SK-N-SH (cell line): ENCODE results near the gene NAALADL2. TPM values are rescaled to one million over a fixed set of nuclear protein-coding genes. Genes with fewer than 3 reads are reported as not detected.

Source experiments
- CTCF ChIA-PET: fragments of 300-600, 350-600 bp; formaldehyde crosslinking; extraction: SDS; loops from one replicate; lab custom pipeline; 2021; lab: Yijun Ruan, JAX
- POLR2A ChIA-PET: fragments of 350-600 bp; sonication (Branson Sonifier 250); formaldehyde crosslinking; extraction: SDS; loops from one replicate; lab custom pipeline; 2020; ENCODE audit warnings: antibody characterized with exemption, inconsistent platforms; lab: Yijun Ruan, JAX
- DNase-seq: peaks from one replicate; pipeline ENCODE4 v3.0.0; 2012
- H2AFZ ChIP-seq: fragments of 200-600 bp; sonication (generic); 2 replicates; pipeline ENCODE4 v1.8.1; 2016; ENCODE audit warnings: antibody characterized with exemption, mild to moderate bottlenecking, low read depth
- H3F3A ChIP-seq: fragments of 200-600 bp; sonication (generic); replicated peaks from 2 replicates; pipeline ENCODE3; 2016; ENCODE audit warnings: antibody characterized with exemption, mild to moderate bottlenecking; ENCODE audit not compliant: insufficient read depth
- H3K27ac ChIP-seq, 2 experiments: fragments of 200-500 bp in 1 of 2; fragments of 200-600 bp in 1 of 2; sonication (Bioruptor generic) in 1 of 2; sonication (generic), shearing (Covaris generic) in 1 of 2; 2 replicates each; pipeline versions ENCODE4 v1.5.1 to v1.6.1; 2014 to 2016; ENCODE audit warnings: low read depth in 2 of 2, inconsistent platforms in 1 of 2, low read length in 1 of 2, mild to moderate bottlenecking in 1 of 2, mixed read lengths in 1 of 2
- H3K27me3 ChIP-seq: fragments of 200-600 bp; sonication (generic), shearing (Covaris generic); 2 replicates; pipeline ENCODE4 v1.6.1; 2016; ENCODE audit warnings: mixed run types; ENCODE audit not compliant: insufficient read depth
- H3K36me3 ChIP-seq, 2 experiments: fragments of 200-500 bp in 1 of 2; fragments of 200-600 bp in 1 of 2; sonication (Bioruptor generic) in 1 of 2; sonication (generic) in 1 of 2; replicated peaks in 1 of 2; 2 replicates each; pipeline versions ENCODE3 to v1.5.1; 2014 to 2016; ENCODE audit warnings: low read length in 1 of 2, mild to moderate bottlenecking in 1 of 2; ENCODE audit not compliant: insufficient read depth in 2 of 2, control insufficient read depth in 1 of 2
- H3K4me1 ChIP-seq, 2 experiments: fragments of 200-500 bp in 1 of 2; fragments of 200-600 bp in 1 of 2; sonication (Bioruptor generic) in 1 of 2; sonication (generic), shearing (Covaris generic) in 1 of 2; 2 replicates each; pipeline versions ENCODE4 v1.5.1 to v1.6.1; 2014 to 2016; ENCODE audit warnings: low read depth in 1 of 2, low read length in 1 of 2, mixed run types in 1 of 2; ENCODE audit not compliant: insufficient read depth in 2 of 2, control insufficient read depth in 1 of 2
- H3K4me2 ChIP-seq: fragments of 200-600 bp; sonication (generic), shearing (Covaris generic); 2 replicates; pipeline ENCODE4 v1.6.1; 2017; ENCODE audit warnings: mixed run types
- H3K4me3 ChIP-seq, 2 experiments: fragments of 200-500 bp in 1 of 2; fragments of 200-600 bp in 1 of 2; sonication (Bioruptor generic) in 1 of 2; sonication (generic), shearing (Covaris generic) in 1 of 2; 2 replicates each; pipeline versions ENCODE4 v1.5.1 to v1.8.1; 2014 to 2016; ENCODE audit warnings: low read depth in 2 of 2, inconsistent platforms in 1 of 2, low read length in 1 of 2, mild to moderate bottlenecking in 1 of 2, mixed read lengths in 1 of 2, moderate library complexity in 1 of 2
- H3K79me2 ChIP-seq: fragments of 200-600 bp; sonication (generic); 2 replicates; pipeline ENCODE4 v1.8.1; 2017; ENCODE audit warnings: mild to moderate bottlenecking; ENCODE audit not compliant: insufficient read depth
- H3K9ac ChIP-seq: fragments of 200-600 bp; sonication (generic); 2 replicates; pipeline ENCODE4 v1.6.1; 2017; ENCODE audit warnings: mixed run types
- H3K9me2 ChIP-seq: fragments of 200-600 bp; sonication (generic); 2 replicates; pipeline ENCODE4 v1.6.1; 2017; ENCODE audit warnings: mixed run types
- H3K9me3 ChIP-seq: fragments of 200-600 bp; sonication (generic); 2 replicates; pipeline ENCODE4 v1.6.1; 2017; ENCODE audit warnings: mixed run types, mild to moderate bottlenecking, moderate library complexity
- H4K20me1 ChIP-seq: fragments of 200-600 bp; sonication (generic); 2 replicates; pipeline ENCODE4 v1.6.1; 2017; ENCODE audit warnings: mild to moderate bottlenecking, mixed run types; ENCODE audit not compliant: insufficient read depth
- CHD2 ChIP-seq: fragments of 150-350 bp; IDR thresholded peaks from 2 replicates; pipeline ENCODE4 v1.6.1; 2018; ENCODE audit warnings: low read length; ENCODE audit not compliant: partially characterized antibody
- EP300 ChIP-seq, 2 experiments: IDR thresholded peaks; 2 replicates each; pipeline versions ENCODE4 v1.4.0 to v1.6.1; 2012; ENCODE audit warnings: borderline replicate concordance in 1 of 2, low read depth in 1 of 2, low read length in 1 of 2
- FOSL2 ChIP-seq: IDR thresholded peaks from 2 replicates; pipeline ENCODE4 v1.4.0; 2012; ENCODE audit warnings: low read depth, mild to moderate bottlenecking, moderate library complexity, borderline replicate concordance
- FOXJ3 ChIP-seq: sonication (generic); formaldehyde crosslinking; IDR thresholded peaks from 2 replicates; pipeline ENCODE4 v1.5.1; 2020; ENCODE audit warnings: mild to moderate bottlenecking, missing genetic modification reagents
- FOXM1 ChIP-seq: IDR thresholded peaks from 2 replicates; pipeline ENCODE4 v1.4.0; 2012; ENCODE audit warnings: low read depth, mild to moderate bottlenecking
- GABPA ChIP-seq: IDR thresholded peaks from 2 replicates; pipeline ENCODE4 v1.4.0; 2012; ENCODE audit warnings: low read depth, mild to moderate bottlenecking
- GATA2 ChIP-seq: sonication (generic); formaldehyde crosslinking; IDR thresholded peaks from 2 replicates; pipeline ENCODE4 v1.5.0; 2020; ENCODE audit warnings: mild to moderate bottlenecking, missing genetic modification reagents
- MXI1 ChIP-seq: IDR thresholded peaks from 2 replicates; pipeline ENCODE4 v1.6.1; 2012; ENCODE audit warnings: mild to moderate bottlenecking, low read depth, low read length, improper control_type of control experiment
- NFIC ChIP-seq: IDR thresholded peaks from 2 replicates; pipeline ENCODE4 v1.4.0; 2012; ENCODE audit warnings: borderline replicate concordance
- NRF1 ChIP-seq: IDR thresholded peaks from 2 replicates; pipeline ENCODE4 v1.6.1; 2012; ENCODE audit warnings: low read depth, mild to moderate bottlenecking, low read length
- POLR2AphosphoS5 ChIP-seq: IDR thresholded peaks from 2 replicates; pipeline ENCODE4 v1.6.1; 2012; ENCODE audit warnings: low read depth, low read length
- RAD21 ChIP-seq: IDR thresholded peaks from 2 replicates; pipeline ENCODE4 v1.6.1; 2012; ENCODE audit warnings: mild to moderate bottlenecking, low read length
- RFX5 ChIP-seq: IDR thresholded peaks from 2 replicates; pipeline ENCODE4 v1.6.1; 2012; ENCODE audit warnings: mild to moderate bottlenecking, improper control_type of control experiment, low read length
- SIN3A ChIP-seq: IDR thresholded peaks from 2 replicates; pipeline ENCODE4 v1.6.1; 2012; ENCODE audit warnings: low read depth, mild to moderate bottlenecking, low read length, moderate library complexity, borderline replicate concordance
- TAF1 ChIP-seq: IDR thresholded peaks from 2 replicates; pipeline ENCODE4 v1.6.1; 2012; ENCODE audit warnings: low read depth, mild to moderate bottlenecking, low read length, moderate library complexity, borderline replicate concordance
- TCF12 ChIP-seq: IDR thresholded peaks from 2 replicates; pipeline ENCODE4 v1.4.0; 2012
- TEAD4 ChIP-seq: IDR thresholded peaks from 2 replicates; pipeline ENCODE4 v1.4.0; 2012; ENCODE audit warnings: mild to moderate bottlenecking, borderline replicate concordance; ENCODE audit not compliant: insufficient read depth
- WGBS: methylation state at CpG from one replicate; pipeline ENCODE4 v1.1.6; 2017; ENCODE audit warnings: low lambda C conversion rate; 5-methylcytosine and 5-hydroxymethylcytosine counted together
- polyA plus RNA-seq, 3 experiments: library from polyadenylated mRNA; depleted of rRNA; stranded (reverse); fragments of >200 nt; gene quantifications; 2 replicates each; pipeline ENCODE4 v1.2.3, GENCODE V29; 2012
- TF ChIP-seq, protein P1 (sequence below): fragments of 150-350 bp; IDR thresholded peaks from 2 replicates; pipeline ENCODE4 v1.6.1; 2017; ENCODE audit warnings: antibody characterized with exemption, low read length, low read depth, borderline replicate concordance
- TF ChIP-seq, protein P2 (sequence below): IDR thresholded peaks from 2 replicates; pipeline ENCODE4; 2012
- TF ChIP-seq, protein P3 (sequence below): IDR thresholded peaks from 2 replicates; pipeline ENCODE4 v1.4.0; 2012; ENCODE audit warnings: low read depth

NAALADL2 gene
- polyA plus RNA-seq, 1 of the 3 experiments (the other 2 are of a cell fraction) = 1.2 TPM

DNA sequence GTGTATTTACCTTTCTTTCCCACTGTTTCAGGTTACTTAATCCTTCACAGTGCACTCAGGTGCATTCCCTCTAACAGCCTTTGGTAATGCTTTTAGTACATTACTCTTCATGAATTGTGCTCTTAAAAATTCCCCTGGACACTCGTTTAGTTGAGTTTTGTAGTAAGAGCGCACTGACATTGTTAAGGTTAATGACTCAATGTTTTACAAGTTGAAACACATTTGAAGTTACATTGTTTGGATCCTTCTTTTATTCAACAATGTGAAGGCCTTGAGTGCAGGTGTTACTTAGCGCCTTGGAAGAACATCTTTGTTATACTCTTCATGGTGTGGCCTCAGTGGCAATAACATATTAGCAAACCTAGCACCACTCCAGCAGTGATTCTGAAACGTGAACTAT lies 739.6 kb downstream of the NAALADL2 start:
- WGBS = 70% methylated on average over 4 of the region's 4 CpGs
- POLR2A ChIA-PET = no interaction called here
- Histone ChIP-seq H2AFZ (no peak overlapping the region), H3K4me1 (no peaks in the 10 kb centered on the region), H3K36me3 (no peaks in the 10 kb centered on the region), H3F3A (no peaks in the 10 kb centered on the region), H3K9ac (no peak overlapping the region), H3K4me2 (no peak overlapping the region), H3K27ac (no peak overlapping the region), H3K9me3 (no peaks in the 10 kb centered on the region), H3K79me2 (no peaks in the 10 kb centered on the region), H4K20me1 (no peaks in the 10 kb centered on the region), H3K27me3 (no peaks in the 10 kb centered on the region), H3K9me2 (no peaks in the 10 kb centered on the region), H3K4me3 (no peak overlapping the region)
- DNase-seq = no peak
- TF ChIP-seq FOXM1 (no peak), NFIC (no peak), GATA2 (CRISPR knock-in tag) (no peak), RFX5 (no peak), MXI1 (no peak), TEAD4 (no peak), RAD21 (no peak), TCF12 (no peak), CHD2 (no peak), TAF1 (no peak), EP300 (IDR thresholded peaks at IDR 0.05; ENCODE audit: borderline replicate concordance in 1 of 2, low read depth in 1 of 2, low read length in 1 of 2) (no peak), NRF1 (no peak), SIN3A (no peak), FOSL2 (no peak), GABPA (no peak)
- TF ChIP-seq, protein P1, sequence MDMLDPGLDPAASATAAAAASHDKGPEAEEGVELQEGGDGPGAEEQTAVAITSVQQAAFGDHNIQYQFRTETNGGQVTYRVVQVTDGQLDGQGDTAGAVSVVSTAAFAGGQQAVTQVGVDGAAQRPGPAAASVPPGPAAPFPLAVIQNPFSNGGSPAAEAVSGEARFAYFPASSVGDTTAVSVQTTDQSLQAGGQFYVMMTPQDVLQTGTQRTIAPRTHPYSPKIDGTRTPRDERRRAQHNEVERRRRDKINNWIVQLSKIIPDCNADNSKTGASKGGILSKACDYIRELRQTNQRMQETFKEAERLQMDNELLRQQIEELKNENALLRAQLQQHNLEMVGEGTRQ = no peak
- TF ChIP-seq, protein P2, sequence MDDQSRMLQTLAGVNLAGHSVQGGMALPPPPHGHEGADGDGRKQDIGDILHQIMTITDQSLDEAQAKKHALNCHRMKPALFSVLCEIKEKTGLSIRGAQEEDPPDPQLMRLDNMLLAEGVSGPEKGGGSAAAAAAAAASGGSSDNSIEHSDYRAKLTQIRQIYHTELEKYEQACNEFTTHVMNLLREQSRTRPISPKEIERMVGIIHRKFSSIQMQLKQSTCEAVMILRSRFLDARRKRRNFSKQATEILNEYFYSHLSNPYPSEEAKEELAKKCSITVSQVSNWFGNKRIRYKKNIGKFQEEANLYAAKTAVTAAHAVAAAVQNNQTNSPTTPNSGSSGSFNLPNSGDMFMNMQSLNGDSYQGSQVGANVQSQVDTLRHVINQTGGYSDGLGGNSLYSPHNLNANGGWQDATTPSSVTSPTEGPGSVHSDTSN = no peak
- TF ChIP-seq, protein P3, sequence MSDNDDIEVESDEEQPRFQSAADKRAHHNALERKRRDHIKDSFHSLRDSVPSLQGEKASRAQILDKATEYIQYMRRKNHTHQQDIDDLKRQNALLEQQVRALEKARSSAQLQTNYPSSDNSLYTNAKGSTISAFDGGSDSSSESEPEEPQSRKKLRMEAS = no peak
- CTCF ChIA-PET = no interaction called here

DNA sequence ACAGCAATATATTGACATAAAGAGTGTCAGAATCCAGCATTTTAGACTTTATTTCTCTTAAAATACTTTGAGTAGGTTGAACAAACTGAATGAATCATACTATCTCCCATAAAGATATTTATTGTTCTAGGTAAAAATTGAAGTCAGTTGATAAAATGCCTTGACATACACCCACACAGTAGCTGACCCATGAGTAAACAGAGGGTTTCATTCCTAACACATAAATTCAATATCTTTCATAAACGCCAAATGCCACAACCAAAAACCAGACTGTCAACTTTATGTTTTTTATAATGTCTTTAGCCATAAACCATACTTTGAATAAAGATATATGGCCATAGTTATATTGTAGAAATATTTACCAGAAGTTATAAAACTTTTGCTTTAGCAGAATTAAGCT lies 742.4 kb downstream of the NAALADL2 start:
- Histone ChIP-seq H3K9ac (no peak overlapping the region), H3F3A (no peaks in the 10 kb centered on the region), H3K4me2 (no peak overlapping the region), H3K9me2 (no peaks in the 10 kb centered on the region), H3K27ac (no peak overlapping the region), H3K36me3 (no peaks in the 10 kb centered on the region), H3K4me1 (no peaks in the 10 kb centered on the region), H3K27me3 (no peaks in the 10 kb centered on the region), H3K9me3 (no peaks in the 10 kb centered on the region), H3K79me2 (no peaks in the 10 kb centered on the region), H2AFZ (no peak overlapping the region), H3K4me3 (no peak overlapping the region), H4K20me1 (no peaks in the 10 kb centered on the region)
- no peak for TF ChIP-seq POLR2AphosphoS5
- no peak for TF ChIP-seq FOXM1
- TF ChIP-seq GATA2 (CRISPR knock-in tag) = no peak
- no peak for TF ChIP-seq CHD2
- no peak for TF ChIP-seq EP300 (IDR thresholded peaks at IDR 0.05; ENCODE audit: borderline replicate concordance in 1 of 2, low read depth in 1 of 2, low read length in 1 of 2)
- no peak for TF ChIP-seq FOXJ3 (CRISPR knock-in tag)
- 77% methylated on average over 1 of the region's 1 CpG for WGBS
- POLR2A ChIA-PET = no interaction called here
- DNase-seq = no peak
- CTCF ChIA-PET = no interaction called here
